CD4-positive, alpha-beta T cell treated with Interleukin-12 subunit alpha and Interleukin-12 subunit beta, for 1 hour (primary cell): ENCODE results near the gene MANF.
A peak's percentile ranks its signal among the peaks of the same experiment; 100 is the strongest.
"Not testable (repeated sequence)": the region's sequence is repeated elsewhere in the genome, so short reads cannot be mapped to it uniquely, and the experiment has no call there.

ENCODE experiments used
- DNase-seq: peaks from one replicate; pipeline ENCODE4 v3.0.0-alpha.2; 2020

MANF gene

DNA sequence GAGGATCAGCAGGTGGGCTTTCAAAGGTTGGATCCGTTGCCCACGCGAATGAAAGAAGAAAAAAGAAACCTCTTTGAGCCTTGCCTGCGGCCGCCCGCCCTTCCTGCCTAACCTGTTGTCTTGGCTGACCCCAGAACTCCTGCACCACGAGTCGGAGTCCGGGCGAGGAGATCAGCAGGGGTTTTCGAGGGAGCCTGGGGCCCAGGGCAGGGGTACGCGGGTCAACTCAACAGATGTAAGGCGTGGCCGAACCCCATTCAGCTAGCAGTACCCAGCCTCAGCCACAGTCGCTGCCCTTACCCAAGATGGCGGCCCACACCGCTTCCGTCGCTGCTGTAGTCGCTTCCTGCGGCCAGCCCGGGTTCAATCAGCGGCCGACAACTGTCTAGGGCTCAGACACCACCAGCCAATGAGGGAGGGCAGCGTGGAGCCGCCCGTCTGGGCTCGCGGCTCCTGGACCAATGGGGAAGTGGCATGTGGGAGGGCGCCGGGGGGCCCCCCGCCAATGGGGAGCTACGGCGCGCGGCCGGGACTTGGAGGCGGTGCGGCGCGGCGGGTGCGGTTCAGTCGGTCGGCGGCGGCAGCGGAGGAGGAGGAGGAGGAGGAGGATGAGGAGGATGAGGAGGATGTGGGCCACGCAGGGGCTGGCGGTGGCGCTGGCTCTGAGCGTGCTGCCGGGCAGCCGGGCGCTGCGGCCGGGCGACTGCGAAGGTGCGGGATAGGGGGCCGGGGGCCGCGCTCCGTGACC is at the start of gene MANF:
MANF (plus strand) TSS at position 566 of the 748 bp plus-strand sequence; CDS start at position 618, 52 bp downstream.
- peak; percentile 98 for DNase-seq

GRCh38 chr3:51336261-51336660 is 48.8 kb upstream of the MANF start:
- no peak for DNase-seq

- no peak for DNase-seq
Observed at GRCh38 chr3:51337666-51338065, 47.4 kb upstream of the MANF start.

DNA sequence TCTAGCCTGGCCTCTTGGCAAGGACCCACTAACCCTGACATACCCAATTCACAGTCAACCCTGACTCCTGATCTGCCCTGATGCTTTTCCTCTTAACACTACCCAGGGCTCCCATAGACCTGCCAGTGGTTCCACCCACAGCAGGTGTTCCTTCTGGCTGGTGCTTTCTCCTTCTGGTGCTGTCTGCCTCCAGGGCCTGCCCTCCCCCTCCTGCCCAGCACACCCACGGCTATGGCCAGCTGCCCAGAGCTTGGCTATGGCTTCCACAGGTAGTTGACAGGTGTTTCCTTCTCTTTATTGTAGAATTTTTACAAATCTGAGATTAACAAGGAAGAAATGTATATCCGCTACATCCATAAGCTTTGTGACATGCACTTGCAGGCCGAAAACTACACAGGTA is 46.5 kb upstream of the MANF start:
- no peak for DNase-seq

DNA sequence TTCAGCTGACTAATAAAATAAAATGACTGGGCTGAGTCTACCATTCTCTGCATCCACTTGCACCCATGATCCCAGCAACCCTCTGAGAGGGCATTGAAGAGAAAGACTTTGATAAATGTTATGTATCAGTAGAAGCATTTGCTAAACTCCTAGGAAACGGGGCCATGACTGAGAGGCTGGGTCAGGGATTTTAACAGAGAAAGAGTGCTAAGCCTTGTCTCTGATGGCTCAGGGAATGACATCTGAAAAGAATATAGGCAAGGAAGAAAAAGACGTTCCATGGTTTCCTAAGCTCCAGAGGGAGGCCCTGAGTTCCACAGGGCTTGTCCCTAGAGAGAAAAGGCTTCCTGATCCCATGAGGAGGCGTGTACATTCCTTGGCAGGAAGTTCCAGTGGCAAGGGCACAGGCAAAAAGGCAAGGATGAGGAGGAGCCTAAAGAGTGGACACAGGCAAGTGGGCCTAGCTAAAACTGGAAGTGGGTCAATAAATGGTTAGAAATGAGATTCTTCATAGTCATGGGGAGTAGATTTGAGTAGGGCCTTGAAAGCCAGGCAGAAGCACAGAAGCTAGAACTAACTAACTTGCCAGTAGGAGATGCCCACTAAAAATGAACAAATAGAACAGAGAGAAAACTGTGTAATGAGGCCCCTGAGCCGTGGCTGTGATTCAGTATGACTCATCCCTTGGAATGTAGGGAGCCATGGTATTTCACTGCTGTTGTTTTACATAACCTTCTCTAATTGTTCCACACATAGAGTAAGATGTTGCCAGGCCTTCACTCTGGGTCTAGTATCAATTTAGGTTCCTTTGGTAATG is 44.9 kb upstream of the MANF start:
- no peak for DNase-seq

GRCh38 chr3:51340989-51341636 is 44.0 kb upstream of the MANF start:
- no peak for DNase-seq

GRCh38 chr3:51343918-51344687 is 41.0 kb upstream of the MANF start:
- no peak for DNase-seq

- no peak for DNase-seq
Observed at GRCh38 chr3:51350751-51351150, 34.3 kb upstream of the MANF start.

DNA sequence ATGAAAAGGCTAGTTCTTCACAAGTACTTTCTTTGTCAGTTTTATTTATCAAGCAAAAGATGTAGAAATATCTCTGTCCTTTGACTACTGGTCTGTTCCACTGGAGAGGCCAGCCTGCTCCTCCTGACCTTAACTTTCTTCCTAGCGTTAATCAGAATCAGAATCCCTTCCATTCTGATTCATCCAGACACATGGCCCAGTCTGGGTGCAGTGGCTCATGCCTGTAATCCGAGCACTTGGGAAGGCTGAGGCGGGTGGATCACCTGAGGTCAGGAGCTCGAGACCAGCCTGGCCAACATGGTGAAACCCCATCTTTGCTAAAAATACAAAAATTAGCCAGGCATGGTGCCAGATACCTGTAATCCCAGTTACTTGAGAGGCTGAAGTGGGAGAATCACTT is 32.0 kb upstream of the MANF start:
- no peak for DNase-seq

DNA sequence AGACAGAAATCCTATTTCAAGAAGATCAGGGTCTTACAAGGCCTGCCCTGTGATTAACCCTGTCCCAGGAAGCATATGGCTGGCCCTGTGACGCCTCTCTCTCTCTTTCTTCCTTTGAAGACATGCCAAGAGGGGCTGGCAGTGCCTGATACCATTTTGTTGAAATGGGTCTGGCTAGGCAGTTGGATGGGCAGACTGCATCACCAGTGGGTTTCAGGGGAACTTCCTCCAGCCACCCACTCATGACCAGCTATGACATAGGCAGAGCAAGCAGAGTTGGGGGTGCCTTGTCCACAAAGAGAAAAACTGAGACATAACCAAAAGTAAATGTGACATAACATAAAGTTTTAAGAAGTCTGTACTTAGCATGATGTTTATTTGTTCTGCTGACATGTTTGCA is 31.4 kb upstream of the MANF start:
- no peak for DNase-seq

DNA sequence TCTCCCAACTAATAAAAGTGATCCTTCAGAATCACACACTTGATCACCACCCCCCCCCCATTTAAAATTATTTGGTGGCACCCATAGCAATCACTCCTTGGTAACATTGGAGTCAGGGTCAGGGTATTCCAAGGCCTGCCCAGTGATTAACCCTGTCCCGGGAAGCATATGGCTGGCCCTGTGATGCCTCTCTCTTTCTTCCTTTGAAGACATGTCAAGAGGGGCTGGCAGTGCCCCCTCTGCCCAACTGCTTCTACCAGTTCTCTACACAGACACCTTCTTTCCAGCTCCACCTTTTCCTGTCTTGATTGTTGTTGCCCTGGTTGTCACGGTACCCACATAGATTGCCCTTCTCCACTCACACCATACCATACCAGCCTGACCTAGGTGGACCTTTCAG is 30.9 kb upstream of the MANF start:
- no peak for DNase-seq

- DNase-seq, result no peak
Observed at GRCh38 chr3:51354731-51355615, 30.1 kb upstream of the MANF start.

- DNase-seq, result no peak
Observed at GRCh38 chr3:51355891-51356578, 29.1 kb upstream of the MANF start.

DNA sequence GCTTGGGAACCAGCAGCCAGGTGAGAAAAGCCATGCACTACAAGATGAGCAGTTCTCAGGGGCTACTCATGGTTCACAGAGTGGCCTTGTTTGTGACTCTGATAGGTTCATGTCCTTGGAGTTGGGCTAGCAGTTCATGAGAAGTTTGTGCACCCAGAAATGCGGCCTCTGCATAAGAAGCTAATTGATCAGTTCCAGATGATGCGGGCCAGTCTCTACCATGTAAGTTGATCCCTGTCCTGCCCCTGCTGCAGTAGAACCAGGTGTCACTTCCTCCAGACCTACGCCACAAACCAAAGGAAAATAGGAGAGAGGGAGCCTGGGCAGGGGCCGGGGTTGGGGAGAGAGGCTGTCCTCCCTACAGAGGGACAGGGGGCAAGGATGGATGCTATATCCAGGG is 27.2 kb upstream of the MANF start:
- no peak for DNase-seq

DNA sequence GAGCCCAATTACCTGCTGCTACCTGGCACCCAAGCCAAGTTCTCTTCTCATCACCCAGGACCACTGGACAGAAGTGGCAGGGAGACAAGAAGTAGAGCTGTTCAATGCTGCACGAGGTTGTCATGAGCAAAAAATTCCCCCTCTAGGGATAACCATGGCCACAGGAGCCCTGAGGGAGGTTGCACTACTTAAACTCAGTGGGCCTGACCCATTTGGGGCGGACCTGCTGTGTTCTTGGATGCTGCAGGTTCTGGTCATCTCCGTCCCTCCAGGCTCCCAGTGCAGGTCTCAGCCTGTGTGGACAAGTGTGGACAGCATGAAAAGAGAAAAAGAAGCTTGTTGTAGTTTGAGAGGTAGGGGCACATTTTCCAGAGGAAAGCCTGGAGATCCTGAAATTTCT is 26.1 kb upstream of the MANF start:
- DNase-seq, result no peak

DNA sequence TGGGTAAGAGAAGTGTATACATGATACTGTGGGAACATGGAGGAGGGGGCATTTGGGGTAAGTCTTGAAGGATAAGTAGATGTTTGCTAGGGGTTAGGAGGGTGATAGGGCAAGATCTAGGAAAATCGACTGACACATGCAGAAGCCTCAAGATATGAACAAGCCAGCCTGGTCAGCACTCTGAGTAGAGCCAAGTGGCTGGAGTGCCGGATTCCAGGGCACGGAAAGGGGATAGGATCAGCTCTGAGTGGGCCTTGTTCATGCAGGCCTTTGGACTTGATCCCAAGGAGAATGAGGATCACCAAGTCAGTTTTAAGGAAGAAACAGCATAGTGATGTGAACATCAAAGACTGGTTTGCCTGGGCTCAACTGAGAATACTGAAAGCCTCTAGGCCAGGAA is 24.3 kb upstream of the MANF start:
- DNase-seq, result no peak

DNA sequence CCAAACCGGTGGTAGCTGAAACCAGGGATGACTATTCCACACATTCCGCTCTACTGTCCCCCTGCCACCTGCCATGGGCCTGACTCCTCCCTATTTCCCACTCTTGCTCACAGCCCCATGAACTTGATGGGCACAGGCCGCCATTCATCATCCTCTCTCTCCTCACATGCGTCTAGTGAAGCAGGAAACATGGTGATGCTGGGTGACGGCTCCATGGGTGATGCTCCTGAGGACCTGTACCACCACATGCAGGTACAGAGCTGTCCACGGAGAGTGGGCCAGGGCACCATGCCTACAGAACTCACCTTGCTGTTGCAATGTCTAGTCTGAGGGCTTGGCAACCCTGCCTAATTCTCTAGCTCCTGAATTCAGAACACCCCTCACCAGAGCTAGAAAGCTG is 23.3 kb upstream of the MANF start:
- DNase-seq, result no peak

DNA sequence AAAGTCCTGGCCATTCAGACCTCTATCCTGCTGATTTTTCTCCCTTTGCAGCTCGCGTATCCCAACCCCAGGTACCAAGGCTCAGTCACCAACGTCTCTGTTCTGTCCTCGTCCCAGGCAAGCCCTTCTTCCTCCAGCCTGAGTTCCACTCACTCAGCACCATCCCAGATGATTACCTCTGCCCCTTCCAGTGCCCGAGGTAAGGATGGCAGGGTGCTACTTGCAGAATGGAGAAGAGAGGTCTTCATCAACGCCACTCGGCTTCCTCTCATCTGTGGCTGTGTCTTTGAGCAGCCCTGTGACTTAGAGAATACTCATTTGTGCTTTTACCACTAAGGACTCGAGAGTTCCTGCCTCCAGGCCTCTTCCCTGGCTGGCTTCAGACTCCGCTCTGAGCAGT is 22.6 kb upstream of the MANF start:
- DNase-seq, result no peak

- DNase-seq, result not testable (repeated sequence)
Observed at GRCh38 chr3:51368276-51368675, 16.8 kb upstream of the MANF start.

- DNase-seq, result peak; percentile 70
Observed at GRCh38 chr3:51371943-51372557, 13.0 kb upstream of the MANF start.
